Omental fat pad (tissue), 4 donors: ENCODE measurements around the gene RAD23B. TPM values are rescaled to one million over a fixed set of nuclear protein-coding genes. Genes with fewer than 3 reads are reported as not detected.

Experiments used
- ATAC-seq: fragments of 150-250 bp; one replicate; pipeline ENCODE4 v1.9.1; 2016; ENCODE audit warnings: mild to moderate bottlenecking, moderate library complexity; ENCODE audit not compliant: low FRiP score
- DNase-seq: peaks from one replicate; pipeline ENCODE4 v3.0.0-alpha.2; 2019; ENCODE audit warnings: low spot score
- CTCF ChIP-seq, 3 donors: fragments of 450-650 bp; IDR thresholded peaks; one replicate each; pipeline ENCODE4 v1.5.1; 2016 to 2017; ENCODE audit warnings: antibody characterized with exemption in 3 of 3, mild to moderate bottlenecking in 3 of 3, moderate library complexity in 2 of 3
- total RNA-seq, 4 donors: library from RNA; depleted of rRNA; stranded (reverse); fragments of >200 nt; gene quantifications; one replicate each; pipeline ENCODE4 v1.1.0, GENCODE V29; 2016

Gene RAD23B
- total RNA-seq, 4 donors from 2014 or later = 70.3 to 123 (median 101) TPM

GRCh38 chr9:107316795-107317661 is 33.9 kb downstream of the RAD23B start:
- DNase-seq = no peak
- no peak for TF ChIP-seq CTCF (IDR thresholded peaks at IDR 0.05)
- no peak for ATAC-seq

- TF ChIP-seq CTCF (IDR thresholded peaks at IDR 0.05) = no peak
- ATAC-seq (no peak), DNase-seq (no peak)
These were observed 39.6 kb downstream of the RAD23B start for GRCh38 chr9:107322643-107323042.

- TF ChIP-seq CTCF (IDR thresholded peaks at IDR 0.05) = no peak
- DNase-seq (no peak), ATAC-seq (peak; percentile 23)
These were observed 40.9 kb downstream of the RAD23B start for GRCh38 chr9:107323836-107324585.

- TF ChIP-seq CTCF (IDR thresholded peaks at IDR 0.05) = no peak
- DNase-seq = no peak
- ATAC-seq = no peak
These were observed 42.8 kb downstream of the RAD23B start for GRCh38 chr9:107325842-107326241.

GRCh38 chr9:107328510-107328909 is 45.4 kb downstream of the RAD23B start:
- DNase-seq (no peak), ATAC-seq (no peak)
- TF ChIP-seq CTCF (IDR thresholded peaks at IDR 0.05) = no peak

- DNase-seq (no peak), ATAC-seq (no peak)
- TF ChIP-seq CTCF (IDR thresholded peaks at IDR 0.05) = no peak
These were observed 47.3 kb downstream of the RAD23B start for GRCh38 chr9:107330420-107330819.
